ENCODE data around the gene ALS2.

Gene ALS2

GRCh38 chr2:201761101-201761500, 19.6 kb downstream of the ALS2 start:
- TF ChIP-seq CTCF (IDR thresholded peaks at IDR 0.05; ENCODE audit: low read depth, low read length, missing control alignments), result no peak
- H3K4me3 ChIP-seq (replicated peaks; ENCODE audit: low read depth, low read length), result no peak overlapping the region
- DNase-seq (ENCODE audit: extremely low read depth, low read depth), result no peak

GRCh38 chr2:201759567-201759966, 21.2 kb downstream of the ALS2 start:
- no peak for TF ChIP-seq CTCF (IDR thresholded peaks at IDR 0.05; ENCODE audit: low read depth, low read length, missing control alignments)
- no peak overlapping the region for H3K4me3 ChIP-seq (replicated peaks; ENCODE audit: low read depth, low read length)
- no peak for DNase-seq (ENCODE audit: extremely low read depth, low read depth)

DNA sequence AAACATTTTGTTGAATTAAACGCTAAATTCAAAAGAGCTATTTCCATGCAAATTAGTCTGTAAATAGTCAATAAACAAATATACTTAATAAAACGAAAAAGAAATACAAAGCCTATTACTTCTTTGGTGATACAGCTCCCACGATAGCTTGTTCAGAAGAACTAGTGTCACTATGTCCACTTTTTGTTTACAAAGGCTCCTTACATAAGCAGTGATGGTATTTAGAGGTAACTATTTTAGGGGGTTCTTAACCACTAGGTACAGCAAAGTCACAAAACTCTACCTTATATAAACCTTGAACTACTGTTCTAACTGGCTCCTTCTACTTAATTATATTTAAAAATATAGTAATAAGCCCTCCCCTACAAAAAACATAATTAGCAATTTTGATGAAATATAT, 21.9 kb downstream of the ALS2 start:
- TF ChIP-seq CTCF (IDR thresholded peaks at IDR 0.05; ENCODE audit: low read depth, low read length, missing control alignments), result no peak
- H3K4me3 ChIP-seq (replicated peaks; ENCODE audit: low read depth, low read length), result no peak overlapping the region

GRCh38 chr2:201758234-201758633, 22.5 kb downstream of the ALS2 start:
- no peak for DNase-seq (ENCODE audit: extremely low read depth, low read depth)
- no peak overlapping the region for H3K4me3 ChIP-seq (replicated peaks; ENCODE audit: low read depth, low read length)
- TF ChIP-seq CTCF (IDR thresholded peaks at IDR 0.05; ENCODE audit: low read depth, low read length, missing control alignments), result no peak

More for the DNA sequence above, 21.9 kb downstream of the ALS2 start:
- DNase-seq (ENCODE audit: extremely low read depth, low read depth), result no peak

GRCh38 chr2:201754717-201755415, 25.9 kb downstream of the ALS2 start:
- H3K4me3 ChIP-seq (replicated peaks; ENCODE audit: low read depth, low read length), result no peak overlapping the region
- no peak for DNase-seq (ENCODE audit: extremely low read depth, low read depth)
- TF ChIP-seq CTCF (IDR thresholded peaks at IDR 0.05; ENCODE audit: low read depth, low read length, missing control alignments), result no peak

DNA sequence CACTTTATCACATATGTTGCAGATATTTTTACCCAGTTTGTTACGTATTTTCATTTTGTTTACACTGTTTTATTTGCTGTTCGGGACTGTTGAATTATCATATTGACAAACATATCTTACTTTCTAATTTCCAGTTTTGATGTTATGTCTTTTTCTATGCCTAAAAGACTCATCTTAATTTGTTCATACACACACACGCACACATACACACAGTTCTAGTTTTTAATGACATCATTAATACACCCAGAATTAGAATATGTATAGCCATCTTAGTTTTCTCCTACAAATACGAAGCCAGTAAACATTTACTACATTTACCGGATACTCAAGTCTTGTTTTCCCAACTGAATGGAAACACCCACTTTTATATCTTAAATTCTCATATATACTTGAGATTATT, 29.2 kb downstream of the ALS2 start:
- no peak for DNase-seq (ENCODE audit: extremely low read depth, low read depth)
- TF ChIP-seq CTCF (IDR thresholded peaks at IDR 0.05; ENCODE audit: low read depth, low read length, missing control alignments), result no peak
- no peak overlapping the region for H3K4me3 ChIP-seq (replicated peaks; ENCODE audit: low read depth, low read length)

DNA sequence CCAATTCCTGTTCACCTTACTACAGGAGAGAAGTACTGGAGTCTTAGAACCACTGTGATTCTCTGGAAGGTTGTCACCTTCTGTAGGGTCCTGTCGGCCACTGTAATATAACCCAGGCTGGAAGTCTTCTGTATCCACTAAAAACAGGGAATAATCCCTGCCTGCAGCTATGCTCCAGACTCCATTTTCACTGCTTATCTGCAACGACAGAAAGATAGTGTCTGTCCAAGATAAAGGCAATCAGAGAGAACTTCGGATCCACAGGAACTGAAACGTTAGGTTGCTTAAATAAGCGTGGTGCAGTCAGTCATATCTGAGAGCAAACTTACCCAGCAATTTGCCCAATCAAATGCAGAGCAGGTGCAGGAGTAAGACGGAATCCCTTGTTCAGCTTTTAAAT, 34.2 kb downstream of the ALS2 start:
- TF ChIP-seq CTCF (IDR thresholded peaks at IDR 0.05; ENCODE audit: low read depth, low read length, missing control alignments), result no peak

More for the DNA sequence above, 34.2 kb downstream of the ALS2 start:
- H3K4me3 ChIP-seq (replicated peaks; ENCODE audit: low read depth, low read length), result no peak overlapping the region
- DNase-seq (ENCODE audit: extremely low read depth, low read depth), result no peak

Measured in HFF-Myc (cell line).